Superior temporal gyrus (tissue), 1 donor: ENCODE results near the gene CITED2.

Experiments used
- DNase-seq: peaks from one replicate; pipeline ENCODE4 v3.0.0-alpha.2; 2016; ENCODE audit errors: extremely low spot score

The CITED2 gene

GRCh38 chr6:139330826-139331500 is 43.5 kb downstream of the CITED2 start:
- DNase-seq: no peak

GRCh38 chr6:139330306-139330705 is 44.1 kb downstream of the CITED2 start:
- no peak for DNase-seq

GRCh38 chr6:139329224-139329623 is 45.2 kb downstream of the CITED2 start:
- no peak for DNase-seq

DNA sequence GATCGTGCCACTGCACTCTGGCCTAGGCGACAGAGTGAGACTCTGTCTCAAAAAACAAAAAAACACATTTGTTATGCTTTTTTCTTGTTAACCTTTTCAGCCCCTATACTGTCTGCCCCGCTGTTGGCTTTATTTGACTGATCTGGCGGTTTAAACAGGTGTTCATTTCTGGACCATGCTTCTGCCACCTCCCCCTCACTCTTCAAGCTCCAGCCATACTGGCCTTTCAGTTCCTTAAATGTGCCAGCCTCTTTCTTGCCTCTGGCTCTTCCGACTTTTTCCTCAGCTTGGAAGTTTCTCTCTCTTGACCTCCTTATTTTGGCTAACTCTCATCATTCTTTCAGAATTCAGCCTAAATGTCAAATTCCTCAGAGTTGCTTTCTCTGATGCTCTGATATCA is 47.4 kb downstream of the CITED2 start:
- DNase-seq: no peak

DNA sequence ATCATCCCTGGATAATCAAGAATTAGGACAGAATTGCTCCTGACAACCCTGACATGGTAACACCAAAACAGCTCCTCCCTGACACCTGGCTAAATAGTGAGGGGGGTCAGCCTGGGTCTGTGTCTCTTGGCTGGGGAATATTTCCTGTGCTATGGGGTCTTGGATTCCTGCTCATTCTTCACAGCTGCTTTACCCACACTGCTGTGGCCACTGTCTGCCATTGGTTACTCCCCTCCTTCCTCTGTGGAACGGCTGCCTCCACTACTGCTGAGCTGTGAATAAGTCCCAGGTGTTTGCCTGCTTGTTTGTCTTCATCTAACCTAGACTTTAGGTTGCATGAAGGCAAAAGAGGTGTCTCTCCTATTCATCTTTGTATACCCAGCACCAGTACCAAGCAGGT is 48.8 kb downstream of the CITED2 start:
- no peak for DNase-seq

DNA sequence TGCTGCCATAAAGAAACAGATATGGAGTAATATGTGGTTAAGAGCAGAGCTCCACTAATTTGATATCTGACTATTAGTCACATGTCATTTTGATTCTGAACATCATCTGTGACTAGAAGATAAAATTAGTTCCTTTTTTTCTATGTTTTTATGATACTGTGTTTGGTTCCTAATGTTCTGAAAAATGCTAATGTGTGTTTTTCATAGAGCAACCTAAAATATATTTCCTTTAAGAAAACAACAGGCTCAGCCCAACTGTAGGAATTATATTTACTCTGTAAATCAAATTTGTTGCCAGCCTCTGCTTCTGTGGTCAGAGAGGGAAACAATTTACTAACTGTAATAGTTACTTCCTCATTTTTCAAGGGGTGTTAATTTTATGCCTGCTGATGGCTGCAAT is 49.3 kb downstream of the CITED2 start:
- no peak for DNase-seq

GRCh38 chr6:139324301-139324555 is 50.2 kb downstream of the CITED2 start:
- DNase-seq: no peak

- peak; percentile 30 for DNase-seq
These were observed 50.7 kb downstream of the CITED2 start for GRCh38 chr6:139323511-139324300.
